GM18870 (cell line): ENCODE results near the gene FNDC3A.
"Not testable (repeated sequence)": the region's sequence is repeated elsewhere in the genome, so short reads cannot be mapped to it uniquely, and the experiment has no call there.

Source experiments
- ATAC-seq: cut with Tn5 transposase; IDR thresholded peaks from one replicate; pipeline ENCODE4 v1.9.1; 2021; ENCODE audit warnings: moderate library complexity; ENCODE audit not compliant: unreplicated experiment

Gene FNDC3A

GRCh38 chr13:49125964-49126524, 150.3 kb downstream of the FNDC3A start:
- no peak for ATAC-seq

- no peak for ATAC-seq
These were observed 156.8 kb downstream of the FNDC3A start for GRCh38 chr13:49132479-49133002.

- no peak for ATAC-seq
These were observed 158.6 kb downstream of the FNDC3A start for GRCh38 chr13:49134305-49134704.

- not testable (repeated sequence) for ATAC-seq
These were observed 161.5 kb downstream of the FNDC3A start for GRCh38 chr13:49137138-49137643.

- ATAC-seq = no peak
These were observed 165.3 kb downstream of the FNDC3A start for GRCh38 chr13:49140910-49141611.

- ATAC-seq = no peak
These were observed 171.2 kb downstream of the FNDC3A start for GRCh38 chr13:49146950-49147355.

GRCh38 chr13:49148405-49148804, 172.7 kb downstream of the FNDC3A start:
- no peak for ATAC-seq

GRCh38 chr13:49157955-49158584, 182.4 kb downstream of the FNDC3A start:
- ATAC-seq = not testable (repeated sequence)

- not testable (repeated sequence) for ATAC-seq
These were observed 187.4 kb downstream of the FNDC3A start for GRCh38 chr13:49163162-49163561.

GRCh38 chr13:49164712-49165111, 189.0 kb downstream of the FNDC3A start:
- no peak for ATAC-seq

GRCh38 chr13:49165798-49166752, 190.4 kb downstream of the FNDC3A start:
- no peak for ATAC-seq

- ATAC-seq = no peak
These were observed 195.6 kb downstream of the FNDC3A start for GRCh38 chr13:49171359-49171758.

- no peak for ATAC-seq
These were observed 208.1 kb downstream of the FNDC3A start for GRCh38 chr13:49183672-49184325.

- no peak for ATAC-seq
These were observed 208.9 kb downstream of the FNDC3A start for GRCh38 chr13:49184621-49185020.

GRCh38 chr13:49185264-49185663, 209.6 kb downstream of the FNDC3A start:
- no peak for ATAC-seq

- no peak for ATAC-seq
These were observed 215.2 kb downstream of the FNDC3A start for GRCh38 chr13:49190901-49191300.

- ATAC-seq = no peak
These were observed 230.9 kb downstream of the FNDC3A start for GRCh38 chr13:49206641-49207040.

GRCh38 chr13:49208619-49209018, 232.9 kb downstream of the FNDC3A start:
- no peak for ATAC-seq

- ATAC-seq = no peak
These were observed 234.4 kb downstream of the FNDC3A start for GRCh38 chr13:49210114-49210513.

- ATAC-seq = no peak
These were observed 235.0 kb downstream of the FNDC3A start for GRCh38 chr13:49210669-49211068.
